GM18520 (cell line): ENCODE results near the gene BLZF1.
"Not testable (repeated sequence)": the region's sequence is repeated elsewhere in the genome, so short reads cannot be mapped to it uniquely, and the experiment has no call there.

Experiments
- ATAC-seq: cut with Tn5 transposase; IDR thresholded peaks from one replicate; pipeline ENCODE4 v1.9.1; 2021; ENCODE audit not compliant: unreplicated experiment

BLZF1 gene

DNA sequence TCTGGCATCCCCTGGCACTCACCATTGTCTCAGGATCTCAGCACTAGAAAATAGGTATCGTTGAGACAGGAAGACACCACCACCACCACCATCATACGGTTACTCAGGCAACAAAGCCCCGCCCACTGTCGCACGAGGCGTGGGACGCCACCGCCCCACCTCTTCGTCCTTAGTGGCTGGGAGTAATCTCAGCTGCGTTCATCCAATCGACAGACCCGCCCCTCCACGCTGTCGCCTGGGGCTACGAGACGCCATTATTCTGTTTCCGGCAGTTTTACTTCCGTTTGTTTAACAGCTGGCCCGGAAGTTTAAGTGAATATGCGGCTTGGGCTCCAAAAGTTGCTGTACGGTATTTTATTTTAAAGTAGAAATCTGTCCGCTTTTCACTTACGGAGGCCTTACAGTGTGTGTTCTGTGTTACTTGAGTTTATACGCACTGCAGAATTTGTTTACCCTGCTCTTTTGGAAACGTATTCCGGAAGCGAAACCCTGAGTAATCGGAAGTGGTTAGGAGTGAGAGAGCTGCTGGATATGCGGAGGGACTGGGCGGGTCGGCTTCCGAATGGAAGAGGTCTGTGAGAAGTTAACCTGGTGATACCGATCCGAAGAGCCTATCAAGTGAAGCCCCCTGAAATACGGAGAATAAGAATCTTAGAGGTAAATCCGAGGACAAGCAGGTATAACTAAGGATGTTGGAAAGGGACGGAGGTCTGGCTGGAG lies at the start of gene BLZF1, which contains the start of gene NME7:
Gene BLZF1 (plus strand): TSS at position 510 of the 720 bp plus-strand sequence. CDS start 1,328 bp downstream, outside the sequence.
Gene NME7 (minus strand): TSS at position 112 of the 720 bp plus-strand sequence. CDS start 87 bp downstream, at position 25.
- ATAC-seq: peak; percentile 91

- ATAC-seq: no peak
Observed at GRCh38 chr1:169318536-169319244, 49.3 kb upstream of the BLZF1 start.

DNA sequence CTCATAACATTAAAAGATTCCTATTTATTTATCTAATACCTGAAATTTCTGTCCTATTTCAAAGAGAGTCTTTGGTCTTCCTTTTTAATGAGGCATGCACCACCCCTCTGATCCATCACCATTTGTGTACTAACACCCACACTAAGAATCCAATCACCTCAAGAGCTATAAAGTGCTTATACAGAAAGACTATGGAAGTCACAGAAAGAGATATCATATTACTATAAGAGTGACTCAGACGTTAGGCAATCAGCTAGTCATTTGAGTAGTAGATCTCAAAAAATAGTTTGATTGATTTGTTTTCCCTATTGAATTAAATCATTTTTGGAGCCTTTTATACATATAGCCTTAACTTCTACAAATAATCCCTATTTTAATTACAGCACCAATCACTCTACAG lies 46.5 kb upstream of the BLZF1 start:
- no peak for ATAC-seq

DNA sequence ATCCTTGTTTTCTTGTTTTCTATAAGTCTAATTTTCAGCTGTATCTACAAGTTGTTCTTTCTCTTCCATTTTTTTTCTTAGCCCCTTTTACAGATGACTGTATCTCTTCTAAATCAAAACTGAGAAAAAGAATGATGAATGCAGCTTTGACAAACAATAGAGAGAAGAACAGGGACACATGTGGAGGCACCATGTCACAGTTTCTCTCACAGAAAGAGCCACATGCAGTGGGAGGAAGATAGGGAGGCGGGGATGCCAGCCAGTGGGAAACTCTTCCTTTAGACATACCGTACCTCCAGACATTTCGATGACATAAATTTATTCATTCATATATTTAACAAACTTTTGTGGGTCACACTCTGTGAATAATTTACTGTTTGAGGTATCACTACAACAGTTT lies 45.9 kb upstream of the BLZF1 start:
- no peak for ATAC-seq

DNA sequence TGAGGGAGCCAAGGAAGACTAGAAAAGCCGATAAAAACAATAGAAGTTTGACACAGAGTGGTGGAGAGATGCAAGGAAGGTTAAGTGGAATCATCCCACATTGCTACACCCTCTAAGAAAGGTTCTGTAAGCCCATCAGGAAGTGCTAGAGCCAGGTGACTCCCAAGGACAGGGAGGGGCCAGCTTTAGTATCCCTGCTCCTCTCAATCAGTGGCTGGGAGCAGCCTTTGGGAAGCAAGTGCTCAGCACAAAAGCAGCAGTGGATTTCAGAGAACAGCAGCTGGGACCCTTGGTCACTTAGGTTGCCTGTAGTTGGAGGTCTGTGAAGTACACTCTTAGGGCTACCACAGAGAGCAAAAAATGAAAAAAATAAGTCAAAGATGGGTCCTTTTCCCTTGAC lies 42.9 kb upstream of the BLZF1 start:
- no peak for ATAC-seq

- peak; percentile 18 for ATAC-seq
Observed at GRCh38 chr1:169326261-169326955, 41.6 kb upstream of the BLZF1 start.

DNA sequence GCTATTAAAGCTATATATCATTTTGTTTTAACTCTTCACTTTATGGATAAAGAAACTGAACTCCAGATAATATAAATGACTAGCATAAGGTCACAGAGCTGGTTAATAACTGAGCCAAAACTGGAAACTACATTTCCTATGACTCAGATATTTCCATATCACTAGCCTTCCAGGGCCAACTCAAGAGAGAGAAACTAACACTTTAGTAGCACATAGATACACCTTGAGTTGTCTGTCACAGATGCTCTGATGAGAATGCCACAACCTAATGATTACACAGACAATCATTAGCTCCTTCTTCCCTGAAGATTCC lies 41.1 kb upstream of the BLZF1 start:
- ATAC-seq: peak; percentile 98

- ATAC-seq: no peak
Observed at GRCh38 chr1:169327875-169328274, 40.1 kb upstream of the BLZF1 start.

DNA sequence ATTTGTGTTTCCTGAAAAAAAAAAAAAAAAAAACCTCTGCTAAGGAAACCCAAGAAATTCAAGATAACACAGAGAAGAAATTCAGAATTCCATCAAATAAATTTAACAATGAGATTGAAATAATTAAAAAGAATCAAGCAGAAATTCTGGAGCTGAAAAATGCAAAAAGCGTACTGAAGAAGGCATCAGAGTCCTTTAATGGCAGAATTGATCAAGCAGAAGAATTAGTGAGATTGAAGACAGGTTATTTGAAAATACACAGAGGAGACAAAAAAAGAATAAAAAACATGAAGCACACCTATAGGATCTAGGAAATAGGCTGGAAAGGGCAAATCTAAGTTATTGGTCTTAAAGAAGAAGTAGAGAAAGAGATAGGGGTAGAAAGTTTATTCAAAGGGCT lies 38.6 kb upstream of the BLZF1 start:
- ATAC-seq: no peak

- no peak for ATAC-seq
Observed at GRCh38 chr1:169330927-169331326, 37.1 kb upstream of the BLZF1 start.

DNA sequence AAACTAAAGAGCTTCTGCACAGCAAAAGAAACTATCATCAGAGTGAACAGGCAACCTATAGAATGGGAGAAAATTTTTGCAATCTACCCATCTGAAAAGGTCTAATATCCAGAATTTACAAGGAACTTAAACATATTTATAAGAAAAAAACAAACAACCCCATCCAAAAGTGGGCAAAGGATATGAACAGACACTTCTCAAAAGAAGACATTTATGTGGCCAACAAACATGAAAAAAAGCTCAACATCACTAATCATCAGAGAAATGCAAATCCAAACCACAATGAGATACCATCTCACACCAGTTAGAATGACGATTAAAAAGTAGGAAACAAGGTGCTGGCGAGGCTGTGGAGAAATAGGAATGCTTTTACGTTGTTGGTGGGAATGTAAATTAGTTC lies 33.3 kb upstream of the BLZF1 start:
- not testable (repeated sequence) for ATAC-seq

- ATAC-seq: not testable (repeated sequence)
Observed at GRCh38 chr1:169336947-169337715, 30.9 kb upstream of the BLZF1 start.

DNA sequence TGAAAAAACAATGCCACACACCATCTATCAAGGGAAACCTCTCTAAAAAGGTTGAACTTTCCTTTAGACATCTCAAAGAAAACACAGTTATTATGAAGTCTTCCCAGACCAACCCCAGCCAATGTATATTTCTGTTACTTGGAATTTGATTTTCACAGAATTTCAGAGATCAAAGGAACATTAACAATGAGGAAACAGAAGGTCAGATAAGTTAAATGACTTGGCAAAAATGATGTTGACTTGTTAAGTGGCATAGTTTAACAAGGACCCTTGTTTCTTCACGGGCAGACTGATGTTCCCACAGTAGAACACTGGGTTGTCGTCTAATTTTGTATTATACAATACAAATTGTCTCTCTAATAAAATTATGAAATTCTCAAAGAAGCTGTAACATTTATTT lies 29.4 kb upstream of the BLZF1 start:
- no peak for ATAC-seq

DNA sequence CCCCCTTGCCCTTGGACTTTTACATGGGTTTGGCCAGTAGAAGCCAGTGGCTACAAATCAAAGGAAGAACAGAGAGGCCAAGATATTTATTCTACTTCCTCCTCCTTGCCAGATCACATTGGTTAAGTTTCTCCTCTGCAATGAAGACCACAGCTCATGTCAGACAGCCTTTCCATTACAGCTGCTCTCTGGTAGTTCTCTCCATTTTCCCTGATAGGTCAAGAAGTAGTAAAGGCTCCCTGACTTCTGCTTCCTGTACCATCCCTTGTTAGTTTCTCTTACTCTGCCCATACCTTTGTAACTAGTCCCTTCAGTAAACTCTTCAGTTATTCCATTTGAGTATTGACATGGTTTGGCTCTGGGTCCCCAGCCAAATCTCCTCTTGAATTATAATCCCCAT lies 28.2 kb upstream of the BLZF1 start:
- no peak for ATAC-seq

DNA sequence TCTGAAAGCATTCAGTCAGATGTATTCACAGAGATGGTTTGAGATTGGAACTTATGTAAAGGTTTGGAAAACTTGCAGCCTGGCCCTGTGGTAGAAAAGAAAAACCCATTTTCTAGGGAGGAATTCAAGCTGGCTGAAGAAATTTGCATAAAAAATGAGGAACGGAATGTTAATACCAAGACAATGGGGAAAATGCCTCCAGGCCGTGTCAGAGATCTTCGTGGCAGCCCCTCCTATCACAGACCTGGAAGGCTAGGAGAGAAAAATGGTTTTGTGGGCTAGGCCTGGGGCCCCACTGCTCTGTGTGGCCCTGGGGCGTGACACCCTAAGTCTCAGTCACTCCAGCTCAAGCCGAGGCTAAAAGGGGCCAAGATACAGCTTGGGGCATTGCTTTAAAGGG lies 27.1 kb upstream of the BLZF1 start:
- no peak for ATAC-seq

- ATAC-seq: not testable (repeated sequence)
Observed at GRCh38 chr1:169342096-169342495, 25.9 kb upstream of the BLZF1 start.

DNA sequence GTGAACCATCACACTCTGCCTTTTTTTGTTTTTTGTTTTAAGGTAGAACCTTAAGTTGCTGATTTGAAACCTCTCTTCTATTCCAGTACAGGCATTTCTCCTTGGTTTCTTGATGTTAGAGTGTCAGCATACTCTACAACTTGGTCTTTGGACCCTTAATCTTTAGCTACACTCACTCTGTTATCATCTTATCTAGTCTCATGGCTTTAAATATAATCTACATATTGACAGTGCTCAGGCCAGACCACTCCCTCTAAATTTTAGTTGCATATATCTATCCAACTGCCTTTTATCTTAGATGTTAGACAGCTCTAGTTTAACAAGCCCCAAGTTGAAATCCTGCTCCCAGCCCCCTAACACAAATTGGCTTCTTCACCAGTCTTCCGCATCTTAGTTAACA lies 22.5 kb upstream of the BLZF1 start:
- no peak for ATAC-seq

DNA sequence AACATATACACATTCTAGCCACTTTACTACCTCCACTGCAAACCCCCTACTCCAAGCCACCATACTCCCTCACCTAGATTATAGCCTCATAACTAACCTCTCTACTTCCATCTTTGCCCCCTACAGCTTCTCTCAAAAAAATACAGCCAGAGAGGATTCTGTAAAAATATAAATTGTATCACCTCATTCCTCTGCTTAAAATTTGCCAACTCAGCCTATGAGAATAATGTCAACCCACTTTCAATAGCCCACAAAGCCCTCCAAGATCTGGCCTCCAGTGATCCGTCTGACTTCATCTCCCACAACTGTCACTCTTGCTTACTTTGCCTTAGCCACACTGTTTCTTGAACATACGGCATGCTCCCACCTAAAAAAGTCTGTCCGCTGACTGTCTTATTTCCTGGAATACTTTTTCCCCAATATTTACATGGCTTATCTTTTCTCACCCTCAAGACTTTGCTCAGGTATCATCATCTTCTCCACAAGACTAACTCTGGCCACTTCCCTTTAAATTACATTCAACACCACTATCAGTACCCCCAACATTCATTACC lies 21.9 kb upstream of the BLZF1 start:
- ATAC-seq: no peak

DNA sequence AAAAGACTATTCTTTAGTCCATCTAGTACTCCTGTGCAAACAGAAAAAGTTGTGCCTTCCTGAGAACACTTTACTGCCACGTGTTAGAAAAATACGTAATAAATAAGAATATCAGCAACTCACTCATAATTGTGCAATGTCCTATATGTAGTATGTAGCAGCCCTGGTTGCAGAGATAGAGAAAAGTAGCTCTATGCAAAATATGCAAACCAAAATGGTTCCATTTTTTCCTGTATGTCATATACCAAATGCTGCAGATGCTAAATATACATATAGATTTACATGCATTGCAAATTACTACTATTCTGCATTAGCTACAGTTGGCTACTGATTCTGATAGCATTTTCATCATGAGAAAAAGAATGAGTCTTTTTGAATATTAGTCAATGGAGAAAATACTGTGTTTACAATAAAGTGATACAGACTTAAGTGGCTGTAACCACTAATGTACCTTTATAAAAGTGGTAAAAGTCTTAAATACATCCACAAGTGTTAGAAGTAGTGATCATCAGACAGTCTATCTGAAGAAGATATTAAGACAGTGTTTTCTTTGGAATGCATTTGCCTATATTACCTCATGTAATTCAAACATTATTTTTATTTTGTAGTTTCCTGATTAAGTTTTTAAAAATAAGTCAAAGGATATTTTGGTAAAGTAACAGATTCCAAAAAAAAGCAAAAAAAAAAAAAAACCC lies 20.2 kb upstream of the BLZF1 start:
- ATAC-seq: no peak

- no peak for ATAC-seq
Observed at GRCh38 chr1:169348383-169349036, 19.5 kb upstream of the BLZF1 start.
